HepG2 (cell line): ENCODE results near the gene VPS9D1. TPM values are rescaled to one million over a fixed set of nuclear protein-coding genes. Genes with fewer than 3 reads are reported as not detected.

ENCODE experiments used
- DRAP1 ChIP-seq: IDR thresholded peaks from 2 replicates; pipeline ENCODE4 v1.6.1; 2016; ENCODE audit warnings: missing genetic modification reagents, missing compliant biosample characterization
- IKZF5 ChIP-seq: IDR thresholded peaks from 2 replicates; pipeline ENCODE4 v1.6.1; 2018; ENCODE audit warnings: missing genetic modification reagents, mild to moderate bottlenecking, missing compliant biosample characterization
- KAT8 ChIP-seq: IDR thresholded peaks from 2 replicates; pipeline ENCODE4 v1.6.1; 2016; ENCODE audit warnings: missing genetic modification reagents, missing compliant biosample characterization
- KIAA2018 ChIP-seq: sonication (generic); formaldehyde crosslinking; IDR thresholded peaks from 2 replicates; pipeline ENCODE4 v1.5.0; 2020; ENCODE audit warnings: mild to moderate bottlenecking, missing genetic modification reagents, borderline replicate concordance
- MAFF ChIP-seq: IDR thresholded peaks from 2 replicates; pipeline ENCODE4 v1.6.1; 2011; ENCODE audit warnings: low read depth, low read length, improper control_type of control experiment
- MXD1 ChIP-seq: sonication (generic); formaldehyde crosslinking; IDR thresholded peaks from 2 replicates; pipeline ENCODE4 v1.4.0; 2020; ENCODE audit warnings: mild to moderate bottlenecking, missing genetic modification reagents
- NONO ChIP-seq, 2 experiments: fragments of 450-650 bp in 1 of 2; sonication (generic) in 1 of 2; formaldehyde crosslinking in 1 of 2; IDR thresholded peaks in 1 of 2; conservative IDR thresholded peaks in 1 of 2; 2 replicates each; pipeline versions ENCODE4 v1.6.1 to v1.8.0; 2017 to 2022; ENCODE audit warnings: mild to moderate bottlenecking in 1 of 2, missing genetic modification reagents in 1 of 2, moderate library complexity in 1 of 2
- SNAPC2 ChIP-seq: sonication (generic); formaldehyde crosslinking; IDR thresholded peaks from 2 replicates; pipeline ENCODE4 v1.8.1; 2022; ENCODE audit warnings: mild to moderate bottlenecking, missing genetic modification reagents
- SP4 ChIP-seq: sonication (generic); formaldehyde crosslinking; IDR thresholded peaks from 2 replicates; pipeline ENCODE4 v1.8.1; 2023; ENCODE audit warnings: mild to moderate bottlenecking, missing genetic modification reagents
- SRSF1 ChIP-seq: fragments of 200-400 bp; formaldehyde crosslinking; optimal IDR thresholded peaks from 2 replicates; pipeline ENCODE3; 2017; ENCODE audit warnings: mild to moderate bottlenecking, low read depth, low read length, moderate library complexity
- TOPORS ChIP-seq: sonication (generic); formaldehyde crosslinking; IDR thresholded peaks from 2 replicates; pipeline ENCODE4 v1.8.0; 2023; ENCODE audit warnings: mild to moderate bottlenecking, missing genetic modification reagents
- ZBTB2 ChIP-seq: sonication (generic); formaldehyde crosslinking; IDR thresholded peaks from 2 replicates; pipeline ENCODE4 v1.8.0; 2022; ENCODE audit warnings: low read depth, missing genetic modification reagents
- ZNF138 ChIP-seq: sonication (generic); formaldehyde crosslinking; IDR thresholded peaks from 2 replicates; pipeline ENCODE4 v1.5.0; 2020; ENCODE audit warnings: mild to moderate bottlenecking, low read depth, missing genetic modification reagents
- ZNF263 ChIP-seq: sonication (generic); formaldehyde crosslinking; IDR thresholded peaks from 2 replicates; pipeline ENCODE4 v1.4.0; 2020; ENCODE audit warnings: missing genetic modification reagents
- ZNF562 ChIP-seq: sonication (generic); formaldehyde crosslinking; IDR thresholded peaks from 2 replicates; pipeline ENCODE4 v1.8.0; 2022; ENCODE audit warnings: missing genetic modification reagents, borderline replicate concordance
- ZNF7 ChIP-seq: IDR thresholded peaks from 2 replicates; pipeline ENCODE4 v1.6.1; 2016; ENCODE audit warnings: missing biosample characterization, missing genetic modification reagents
- ZSCAN22 ChIP-seq: sonication (generic); formaldehyde crosslinking; IDR thresholded peaks from 2 replicates; pipeline ENCODE4 v1.4.0; 2020; ENCODE audit warnings: mild to moderate bottlenecking, missing genetic modification reagents
- polyA plus RNA-seq, 8 experiments: library from polyadenylated mRNA; depleted of rRNA in 3 of 8; stranded (reverse) in 7 of 8; unstranded in 1 of 8; fragments of >200 nt; fragmentation: Illumina TruSeq in 4 of 8; extraction: Trizol in 4 of 8; gene quantifications; 2 replicates each; pipeline versions ENCODE4 v1.2.1 to v1.2.3, GENCODE V29; 2011 to 2016; ENCODE audit warnings: low read depth in 4 of 8, missing spikeins in 1 of 8, mixed read lengths in 1 of 8; ENCODE audit not compliant: insufficient read depth in 1 of 8
- total RNA-seq, 5 experiments: library from RNA; depleted of rRNA; stranded (reverse); fragments of >200 nt; fragmentation: Illumina TruSeq; extraction: Trizol; gene quantifications; 2 replicates each; pipeline ENCODE4 v1.2.3, GENCODE V29; 2016; ENCODE audit warnings: low read depth in 1 of 5

The VPS9D1 gene
- total and polyA plus RNA-seq, 2 of the 13 experiments (the other 11 are each of a cell fraction or from before 2014, with no cell fraction given), result 10.1 to 13.2 TPM

GRCh38 chr16:89695086-89695874, 25.4 kb downstream of the VPS9D1 start (continued):
- TF ChIP-seq MXD1, result no peak
- TF ChIP-seq ZSCAN22, result no peak; the same call in 1 of the 2 replicates
- TF ChIP-seq DRAP1 (CRISPR knock-in tag), result peak; percentile 11; the same call in 1 of the 2 replicates
- no peak for TF ChIP-seq MAFF
- peak; percentile 13 for TF ChIP-seq SRSF1
- TF ChIP-seq ZNF138, result 0 out of 2 replicates have a peak, but pooled peaks have one; percentile 59
- no peak for TF ChIP-seq KIAA2018 (CRISPR knock-in tag)
- TF ChIP-seq ZNF263 (CRISPR knock-in tag), result peak; percentile 81
- TF ChIP-seq NONO (IDR thresholded peaks at IDR 0.05), result no peak
- TF ChIP-seq NONO (CRISPR knock-in tag; conservative IDR thresholded peaks at IDR 0.05), result peak; percentile 50
- no peak for TF ChIP-seq ZBTB2 (CRISPR knock-in tag)
- no peak for TF ChIP-seq ZNF562 (CRISPR knock-in tag)
- peak; percentile 39; the same call in 1 of the 2 replicates for TF ChIP-seq IKZF5 (CRISPR knock-in tag)
- 0 out of 2 replicates have a peak, but pooled peaks have one; percentile 24 for TF ChIP-seq SP4
- TF ChIP-seq TOPORS, result peak; percentile 86; the same call in 1 of the 2 replicates
- peak; percentile 22 for TF ChIP-seq KAT8 (CRISPR knock-in tag)
- TF ChIP-seq ZNF7 (CRISPR knock-in tag), result no peak
- TF ChIP-seq SNAPC2 (CRISPR knock-in tag), result 0 out of 2 replicates have a peak, but pooled peaks have one; percentile 63
